NCI-H2171 treated with DMSO at 0.1 percent for 48 hours (cell line): ENCODE measurements around the gene ATG12.
"Not testable (repeated sequence)": the region's sequence is repeated elsewhere in the genome, so short reads cannot be mapped to it uniquely, and the experiment has no call there.

Experiments
- DNase-seq: peaks from one replicate; lab custom pipeline; 2025; lab: John Stamatoyannopoulos, UW

The ATG12 gene

GRCh38 chr5:115841382-115842088 is at the start of gene ATG12, which contains the start of gene AP3S1:
ATG12 (minus strand) TSS chr5:115841565; CDS start chr5:115841552, 13 bp downstream.
AP3S1 (plus strand) TSS chr5:115841935; CDS start chr5:115842038, 103 bp downstream.
- DNase-seq: peak; percentile 89

DNA sequence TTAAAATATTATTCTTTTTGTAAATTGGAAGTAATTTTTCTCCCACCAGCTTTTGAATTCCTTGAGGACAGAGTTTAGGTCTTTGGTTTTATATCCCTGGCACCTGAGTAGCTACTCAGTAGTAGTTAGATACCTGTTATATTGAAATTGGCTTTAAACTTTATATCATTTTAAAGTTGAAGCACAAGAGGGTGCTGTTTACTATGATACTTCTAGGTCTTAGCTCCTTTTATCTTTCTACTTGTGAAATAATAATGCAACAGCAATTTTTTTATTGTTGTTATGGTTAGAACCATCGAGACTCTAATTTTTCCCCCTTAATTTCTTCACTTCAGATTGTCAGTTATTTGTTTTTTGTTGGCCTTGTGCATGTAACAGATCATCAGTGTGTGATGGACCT is 46.7 kb upstream of the ATG12 start:
- DNase-seq: peak; percentile 11

- DNase-seq: not testable (repeated sequence)
These were observed 43.8 kb upstream of the ATG12 start for GRCh38 chr5:115885208-115885607.

DNA sequence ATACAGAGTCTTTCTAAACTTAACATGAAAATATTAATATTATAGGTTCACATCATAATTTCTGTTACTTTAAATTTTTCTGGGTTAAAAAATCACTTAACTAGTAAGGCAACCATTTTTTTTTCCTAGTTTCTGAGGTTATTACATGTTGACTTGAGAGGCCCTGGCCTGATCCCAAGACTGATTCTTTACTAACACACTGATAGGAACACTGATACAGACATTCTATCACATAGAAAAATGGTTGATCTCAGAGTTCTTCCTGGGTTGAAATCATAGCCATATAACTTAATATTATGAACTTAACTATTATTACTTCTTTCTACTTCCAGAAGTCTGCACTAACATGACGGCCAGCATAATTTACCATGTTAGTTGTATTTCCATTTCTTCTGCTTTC is 43.3 kb upstream of the ATG12 start:
- DNase-seq: no peak

DNA sequence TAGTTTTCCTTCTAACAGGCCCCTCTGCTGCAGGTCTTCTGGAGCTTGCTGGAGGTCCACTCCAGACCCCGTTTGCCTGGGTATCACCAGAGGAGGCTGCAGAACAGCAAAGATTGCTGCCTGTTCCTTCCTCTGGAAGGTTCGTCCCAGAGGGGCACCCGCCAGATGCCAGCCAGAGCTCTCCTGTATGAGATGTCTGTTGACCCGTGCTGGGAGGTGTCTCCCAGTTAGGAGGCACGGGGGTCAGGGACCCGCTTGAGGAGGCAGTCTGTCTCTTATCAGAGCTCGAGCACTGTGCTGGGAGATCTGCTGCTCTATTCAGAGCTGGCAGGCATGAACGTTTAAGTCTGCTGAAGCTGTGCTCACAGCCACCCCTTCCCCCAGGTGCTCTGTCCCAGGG is 41.1 kb upstream of the ATG12 start:
- not testable (repeated sequence) for DNase-seq

GRCh38 chr5:115877342-115877741 is 36.0 kb upstream of the ATG12 start:
- not testable (repeated sequence) for DNase-seq

- no peak for DNase-seq
These were observed 34.1 kb upstream of the ATG12 start for GRCh38 chr5:115875447-115875846.

DNA sequence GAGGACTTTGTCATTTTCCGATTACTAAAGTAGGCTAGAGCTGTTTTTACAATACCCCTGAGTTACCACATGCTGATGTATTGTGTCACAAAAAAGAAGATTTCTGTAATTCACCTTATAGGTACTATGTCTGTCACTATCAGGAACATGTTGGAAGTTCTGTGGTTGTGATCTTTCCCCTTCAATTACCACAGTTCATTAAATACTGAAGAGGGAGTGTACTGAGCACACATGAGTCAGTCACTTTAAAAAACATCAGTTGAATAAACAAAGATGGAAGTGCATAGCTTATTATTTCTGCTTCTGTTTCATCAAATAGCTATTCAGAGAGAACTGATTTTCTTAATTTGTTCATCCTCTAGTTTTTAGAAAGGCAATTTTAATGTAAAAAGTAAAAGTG is 32.0 kb upstream of the ATG12 start:
- DNase-seq: peak; percentile 31

DNA sequence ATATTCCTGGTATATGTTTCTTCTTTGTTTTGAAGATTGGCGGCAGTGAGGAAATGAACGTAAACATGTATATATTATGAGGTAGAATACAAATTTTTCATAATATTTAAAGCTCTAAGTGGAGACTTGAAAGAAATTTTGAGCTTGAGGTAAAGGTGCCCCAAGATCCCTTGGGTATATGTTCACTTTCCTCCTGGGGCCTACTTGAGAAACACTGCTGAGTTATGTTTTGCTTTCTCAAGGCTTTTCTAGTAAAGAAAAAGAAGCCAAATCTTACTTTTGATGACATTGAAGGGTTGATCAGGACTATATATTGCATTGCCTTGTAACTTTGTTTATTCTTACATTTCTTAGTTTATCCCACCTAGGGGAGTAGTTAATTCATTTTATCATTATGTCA is 31.1 kb upstream of the ATG12 start:
- no peak for DNase-seq

- DNase-seq: no peak
These were observed 28.0 kb upstream of the ATG12 start for GRCh38 chr5:115869256-115869795.

DNA sequence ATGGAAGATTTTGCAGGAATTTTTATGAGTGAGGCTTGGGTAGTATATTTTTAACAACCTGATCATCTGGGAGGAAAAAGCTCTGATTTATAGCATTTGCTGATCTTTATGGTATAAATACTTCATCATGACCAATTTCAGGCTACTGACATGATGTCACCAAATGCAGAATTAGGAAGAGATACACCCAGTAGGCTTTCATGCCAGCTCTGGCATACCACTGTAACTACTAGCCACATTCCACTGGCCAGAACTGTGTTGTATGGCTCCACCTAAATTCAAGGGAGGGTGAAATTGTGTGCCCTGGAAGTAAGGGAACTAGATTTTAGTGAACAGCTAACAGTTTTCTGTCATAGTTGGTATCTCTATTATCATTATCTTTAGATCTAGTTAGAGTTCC is 18.0 kb upstream of the ATG12 start:
- no peak for DNase-seq

DNA sequence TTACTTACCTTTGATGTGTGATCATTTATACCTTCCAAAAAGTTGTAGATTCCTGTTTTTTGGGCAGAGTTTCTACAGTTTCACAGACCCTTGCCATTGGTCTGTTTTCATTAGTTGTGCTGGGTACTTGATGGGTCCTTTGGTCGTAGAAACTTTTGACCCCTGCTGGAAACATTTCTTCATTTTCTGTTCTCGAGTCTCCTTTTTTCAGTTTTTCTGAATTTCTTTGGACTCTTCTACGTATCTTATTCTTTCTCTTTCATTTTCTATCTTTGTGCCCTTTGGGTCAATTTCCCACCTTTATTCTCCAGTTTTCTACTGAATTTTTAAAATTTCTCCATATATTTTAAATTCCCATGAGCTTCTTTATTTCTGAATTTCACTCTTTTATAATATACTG is 17.0 kb upstream of the ATG12 start:
- DNase-seq: no peak

- no peak for DNase-seq
These were observed 16.4 kb upstream of the ATG12 start for GRCh38 chr5:115857626-115858349.

- DNase-seq: no peak
These were observed 15.7 kb upstream of the ATG12 start for GRCh38 chr5:115857057-115857479.

GRCh38 chr5:115855959-115856358 is 14.6 kb upstream of the ATG12 start:
- no peak for DNase-seq

- DNase-seq: no peak
These were observed 12.8 kb upstream of the ATG12 start for GRCh38 chr5:115854139-115854538.

GRCh38 chr5:115850744-115851416 is 9.5 kb upstream of the ATG12 start:
- DNase-seq: no peak

- DNase-seq: no peak
These were observed 8.0 kb upstream of the ATG12 start for GRCh38 chr5:115849258-115849798.

- no peak for DNase-seq
These were observed 5.9 kb upstream of the ATG12 start for GRCh38 chr5:115847290-115847689.

DNA sequence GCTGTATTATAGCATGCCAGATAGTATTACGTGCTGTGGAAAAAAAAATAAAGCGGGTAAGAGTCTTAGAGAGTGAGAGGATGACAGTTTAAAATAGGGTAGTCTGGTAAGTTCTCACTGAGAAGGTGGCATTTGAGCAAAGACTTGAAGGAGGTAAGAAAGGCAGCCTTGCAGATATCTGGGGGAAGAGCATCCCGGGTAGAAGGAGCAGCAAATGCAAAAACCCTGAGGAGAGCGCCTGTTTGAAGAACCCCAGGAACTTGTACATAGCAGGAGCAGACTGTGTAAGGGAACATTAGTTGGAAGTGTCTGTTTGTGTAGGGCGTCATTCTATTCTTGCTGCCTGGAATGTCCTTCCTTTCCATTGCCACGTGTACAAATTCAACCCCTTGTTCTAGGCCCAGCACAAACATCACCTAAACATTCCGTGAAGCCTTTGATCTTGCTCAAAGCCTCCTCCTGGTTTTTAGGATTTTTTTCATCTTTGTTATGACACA is 3.0 kb upstream of the ATG12 start:
- DNase-seq: no peak

DNA sequence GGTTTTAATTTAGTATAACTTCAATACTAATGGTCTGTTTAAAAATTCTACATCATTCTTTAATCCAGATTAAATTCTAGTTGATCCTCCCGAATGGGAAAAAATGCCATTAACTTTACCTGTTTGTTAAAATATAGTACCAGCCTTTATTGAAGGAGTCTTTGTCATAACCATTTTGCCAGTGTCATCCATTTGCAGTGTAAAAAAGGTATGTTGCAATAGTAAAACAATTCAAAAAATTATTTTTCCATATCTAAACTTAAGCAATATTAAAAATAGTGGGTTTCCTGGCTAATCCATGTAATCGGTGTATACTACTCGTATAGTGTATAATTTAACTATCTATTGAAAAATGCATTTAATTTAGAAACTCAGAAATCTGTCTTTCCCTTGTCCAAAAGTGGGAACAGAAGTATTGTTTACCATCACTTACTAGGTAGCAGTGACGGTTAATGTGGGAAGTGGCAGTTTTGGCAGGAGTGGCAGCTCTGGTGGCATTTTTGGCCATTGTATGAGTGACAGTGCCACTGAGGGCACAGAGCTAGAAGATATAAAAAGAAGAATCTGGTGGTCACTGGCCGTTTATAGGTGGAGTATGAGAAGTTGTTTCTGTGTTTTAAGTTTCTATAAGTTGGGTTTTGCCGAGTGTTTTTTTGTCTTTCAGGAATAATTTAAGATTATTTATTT is 2.2 kb upstream of the ATG12 start:
- no peak for DNase-seq

GRCh38 chr5:115842952-115843351 is 1.6 kb upstream of the ATG12 start:
- peak; percentile 26 for DNase-seq
